ENCODE results near the gene RTP3. TPM values are rescaled to one million over a fixed set of nuclear protein-coding genes. Genes with fewer than 3 reads are reported as not detected.

RTP3 gene
- total and polyA plus RNA-seq, 2 of the 8 experiments (the other 6 are each of a cell fraction or from before 2014, with no cell fraction given), result 0.08 TPM; not detected in 1

DNA sequence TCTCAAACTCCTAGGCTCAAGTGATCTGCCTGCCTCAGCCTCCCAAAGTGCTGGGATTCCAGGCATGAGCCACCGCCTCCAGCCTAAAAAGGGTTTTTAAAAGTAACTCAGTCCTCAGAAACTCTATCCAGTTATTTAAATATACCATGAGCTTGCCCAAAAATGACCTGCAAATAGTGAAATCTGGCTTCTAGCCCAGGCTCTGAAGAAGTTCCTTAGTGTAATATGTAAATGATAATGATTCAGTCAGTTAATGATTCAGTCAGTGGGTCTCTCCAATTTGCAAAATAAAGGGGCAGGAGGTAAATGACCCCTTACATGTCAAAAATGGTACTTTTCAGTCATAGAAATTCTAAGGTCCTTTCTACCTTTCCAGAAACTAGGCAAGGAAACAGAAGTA, 39.5 kb downstream of the RTP3 start (continued):
- TF ChIP-seq, protein P1, sequence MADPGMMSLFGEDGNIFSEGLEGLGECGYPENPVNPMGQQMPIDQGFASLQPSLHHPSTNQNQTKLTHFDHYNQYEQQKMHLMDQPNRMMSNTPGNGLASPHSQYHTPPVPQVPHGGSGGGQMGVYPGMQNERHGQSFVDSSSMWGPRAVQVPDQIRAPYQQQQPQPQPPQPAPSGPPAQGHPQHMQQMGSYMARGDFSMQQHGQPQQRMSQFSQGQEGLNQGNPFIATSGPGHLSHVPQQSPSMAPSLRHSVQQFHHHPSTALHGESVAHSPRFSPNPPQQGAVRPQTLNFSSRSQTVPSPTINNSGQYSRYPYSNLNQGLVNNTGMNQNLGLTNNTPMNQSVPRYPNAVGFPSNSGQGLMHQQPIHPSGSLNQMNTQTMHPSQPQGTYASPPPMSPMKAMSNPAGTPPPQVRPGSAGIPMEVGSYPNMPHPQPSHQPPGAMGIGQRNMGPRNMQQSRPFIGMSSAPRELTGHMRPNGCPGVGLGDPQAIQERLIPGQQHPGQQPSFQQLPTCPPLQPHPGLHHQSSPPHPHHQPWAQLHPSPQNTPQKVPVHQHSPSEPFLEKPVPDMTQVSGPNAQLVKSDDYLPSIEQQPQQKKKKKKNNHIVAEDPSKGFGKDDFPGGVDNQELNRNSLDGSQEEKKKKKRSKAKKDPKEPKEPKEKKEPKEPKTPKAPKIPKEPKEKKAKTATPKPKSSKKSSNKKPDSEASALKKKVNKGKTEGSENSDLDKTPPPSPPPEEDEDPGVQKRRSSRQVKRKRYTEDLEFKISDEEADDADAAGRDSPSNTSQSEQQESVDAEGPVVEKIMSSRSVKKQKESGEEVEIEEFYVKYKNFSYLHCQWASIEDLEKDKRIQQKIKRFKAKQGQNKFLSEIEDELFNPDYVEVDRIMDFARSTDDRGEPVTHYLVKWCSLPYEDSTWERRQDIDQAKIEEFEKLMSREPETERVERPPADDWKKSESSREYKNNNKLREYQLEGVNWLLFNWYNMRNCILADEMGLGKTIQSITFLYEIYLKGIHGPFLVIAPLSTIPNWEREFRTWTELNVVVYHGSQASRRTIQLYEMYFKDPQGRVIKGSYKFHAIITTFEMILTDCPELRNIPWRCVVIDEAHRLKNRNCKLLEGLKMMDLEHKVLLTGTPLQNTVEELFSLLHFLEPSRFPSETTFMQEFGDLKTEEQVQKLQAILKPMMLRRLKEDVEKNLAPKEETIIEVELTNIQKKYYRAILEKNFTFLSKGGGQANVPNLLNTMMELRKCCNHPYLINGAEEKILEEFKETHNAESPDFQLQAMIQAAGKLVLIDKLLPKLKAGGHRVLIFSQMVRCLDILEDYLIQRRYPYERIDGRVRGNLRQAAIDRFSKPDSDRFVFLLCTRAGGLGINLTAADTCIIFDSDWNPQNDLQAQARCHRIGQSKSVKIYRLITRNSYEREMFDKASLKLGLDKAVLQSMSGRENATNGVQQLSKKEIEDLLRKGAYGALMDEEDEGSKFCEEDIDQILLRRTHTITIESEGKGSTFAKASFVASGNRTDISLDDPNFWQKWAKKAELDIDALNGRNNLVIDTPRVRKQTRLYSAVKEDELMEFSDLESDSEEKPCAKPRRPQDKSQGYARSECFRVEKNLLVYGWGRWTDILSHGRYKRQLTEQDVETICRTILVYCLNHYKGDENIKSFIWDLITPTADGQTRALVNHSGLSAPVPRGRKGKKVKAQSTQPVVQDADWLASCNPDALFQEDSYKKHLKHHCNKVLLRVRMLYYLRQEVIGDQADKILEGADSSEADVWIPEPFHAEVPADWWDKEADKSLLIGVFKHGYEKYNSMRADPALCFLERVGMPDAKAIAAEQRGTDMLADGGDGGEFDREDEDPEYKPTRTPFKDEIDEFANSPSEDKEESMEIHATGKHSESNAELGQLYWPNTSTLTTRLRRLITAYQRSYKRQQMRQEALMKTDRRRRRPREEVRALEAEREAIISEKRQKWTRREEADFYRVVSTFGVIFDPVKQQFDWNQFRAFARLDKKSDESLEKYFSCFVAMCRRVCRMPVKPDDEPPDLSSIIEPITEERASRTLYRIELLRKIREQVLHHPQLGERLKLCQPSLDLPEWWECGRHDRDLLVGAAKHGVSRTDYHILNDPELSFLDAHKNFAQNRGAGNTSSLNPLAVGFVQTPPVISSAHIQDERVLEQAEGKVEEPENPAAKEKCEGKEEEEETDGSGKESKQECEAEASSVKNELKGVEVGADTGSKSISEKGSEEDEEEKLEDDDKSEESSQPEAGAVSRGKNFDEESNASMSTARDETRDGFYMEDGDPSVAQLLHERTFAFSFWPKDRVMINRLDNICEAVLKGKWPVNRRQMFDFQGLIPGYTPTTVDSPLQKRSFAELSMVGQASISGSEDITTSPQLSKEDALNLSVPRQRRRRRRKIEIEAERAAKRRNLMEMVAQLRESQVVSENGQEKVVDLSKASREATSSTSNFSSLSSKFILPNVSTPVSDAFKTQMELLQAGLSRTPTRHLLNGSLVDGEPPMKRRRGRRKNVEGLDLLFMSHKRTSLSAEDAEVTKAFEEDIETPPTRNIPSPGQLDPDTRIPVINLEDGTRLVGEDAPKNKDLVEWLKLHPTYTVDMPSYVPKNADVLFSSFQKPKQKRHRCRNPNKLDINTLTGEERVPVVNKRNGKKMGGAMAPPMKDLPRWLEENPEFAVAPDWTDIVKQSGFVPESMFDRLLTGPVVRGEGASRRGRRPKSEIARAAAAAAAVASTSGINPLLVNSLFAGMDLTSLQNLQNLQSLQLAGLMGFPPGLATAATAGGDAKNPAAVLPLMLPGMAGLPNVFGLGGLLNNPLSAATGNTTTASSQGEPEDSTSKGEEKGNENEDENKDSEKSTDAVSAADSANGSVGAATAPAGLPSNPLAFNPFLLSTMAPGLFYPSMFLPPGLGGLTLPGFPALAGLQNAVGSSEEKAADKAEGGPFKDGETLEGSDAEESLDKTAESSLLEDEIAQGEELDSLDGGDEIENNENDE (IDR thresholded peaks at IDR 0.05; ENCODE audit: insufficient replicate concordance, low read length), result no peak
- TF ChIP-seq NRF1 (IDR thresholded peaks at IDR 0.05; ENCODE audit: low read depth, low read length), result no peak
